GM18519 (cell line): ENCODE measurements around the gene TBK1.

Experiments
- ATAC-seq: cut with Tn5 transposase; IDR thresholded peaks from one replicate; pipeline ENCODE4 v1.9.1; 2021; ENCODE audit warnings: mild to moderate bottlenecking, moderate library complexity; ENCODE audit not compliant: unreplicated experiment, low FRiP score

Gene TBK1

GRCh38 chr12:64450711-64451486 lies 1.0 kb upstream of the TBK1 start:
- ATAC-seq, result no peak

GRCh38 chr12:64452559-64453329 lies 824 bp downstream of the TBK1 start:
- no peak for ATAC-seq

GRCh38 chr12:64455506-64455905 lies 3.6 kb downstream of the TBK1 start:
- no peak for ATAC-seq

GRCh38 chr12:64456119-64456518 lies 4.2 kb downstream of the TBK1 start:
- no peak for ATAC-seq

- no peak for ATAC-seq
Measured at GRCh38 chr12:64457032-64457431, 5.1 kb downstream of the TBK1 start.

GRCh38 chr12:64457466-64457865 lies 5.5 kb downstream of the TBK1 start:
- ATAC-seq, result no peak

GRCh38 chr12:64457923-64458322 lies 6.0 kb downstream of the TBK1 start:
- no peak for ATAC-seq

GRCh38 chr12:64459394-64459891 lies 7.5 kb downstream of the TBK1 start:
- ATAC-seq, result no peak

- no peak for ATAC-seq
Measured at GRCh38 chr12:64461634-64462414, 9.9 kb downstream of the TBK1 start.

GRCh38 chr12:64466178-64466577 lies 14.3 kb downstream of the TBK1 start:
- ATAC-seq, result no peak

GRCh38 chr12:64468966-64469365 lies 17.0 kb downstream of the TBK1 start:
- ATAC-seq, result no peak

- no peak for ATAC-seq
Measured at GRCh38 chr12:64469455-64470142, 17.7 kb downstream of the TBK1 start.

- no peak for ATAC-seq
Measured at GRCh38 chr12:64470495-64470894, 18.6 kb downstream of the TBK1 start.

- no peak for ATAC-seq
Measured at GRCh38 chr12:64473176-64473575, 21.3 kb downstream of the TBK1 start.

GRCh38 chr12:64475518-64475917 lies 23.6 kb downstream of the TBK1 start:
- ATAC-seq, result no peak

- no peak for ATAC-seq
Measured at GRCh38 chr12:64476844-64477243, 24.9 kb downstream of the TBK1 start.

GRCh38 chr12:64478661-64479060 lies 26.7 kb downstream of the TBK1 start:
- ATAC-seq, result no peak

GRCh38 chr12:64480148-64480547 lies 28.2 kb downstream of the TBK1 start:
- no peak for ATAC-seq

- ATAC-seq, result no peak
Measured at GRCh38 chr12:64486657-64487056, 34.7 kb downstream of the TBK1 start.

GRCh38 chr12:64491718-64492117 lies 39.8 kb downstream of the TBK1 start:
- ATAC-seq, result no peak
